ENCODE measurements around the gene SLC1A1.

Gene SLC1A1

GRCh38 chr9:4489919-4490704, at the start of gene SLC1A1:
TSS of gene SLC1A1 (plus strand) at chr9:4490468. CDS start at chr9:4490680, 212 bp downstream.
- DNase-seq (ENCODE audit: low spot score), result peak; percentile 87

- no peak for DNase-seq (ENCODE audit: low spot score)
Observed at GRCh38 chr9:4442806-4443205, 47.5 kb upstream of the SLC1A1 start.

GRCh38 chr9:4443439-4443838, 46.8 kb upstream of the SLC1A1 start:
- DNase-seq (ENCODE audit: low spot score), result no peak

- no peak for DNase-seq (ENCODE audit: low spot score)
Observed at GRCh38 chr9:4461437-4461836, 28.8 kb upstream of the SLC1A1 start.

GRCh38 chr9:4463824-4464223, 26.4 kb upstream of the SLC1A1 start:
- DNase-seq (ENCODE audit: low spot score), result no peak

- no peak for DNase-seq (ENCODE audit: low spot score)
Observed at GRCh38 chr9:4464911-4465513, 25.3 kb upstream of the SLC1A1 start.

- no peak for DNase-seq (ENCODE audit: low spot score)
Observed at GRCh38 chr9:4465910-4466309, 24.4 kb upstream of the SLC1A1 start.

- DNase-seq (ENCODE audit: low spot score), result no peak
Observed at GRCh38 chr9:4475301-4475700, 15.0 kb upstream of the SLC1A1 start.

- no peak for DNase-seq (ENCODE audit: low spot score)
Observed at GRCh38 chr9:4486176-4486575, 4.1 kb upstream of the SLC1A1 start.

GRCh38 chr9:4489562-4489918, 728 bp upstream of the SLC1A1 start:
- DNase-seq (ENCODE audit: low spot score), result peak; percentile 52

- no peak for DNase-seq (ENCODE audit: low spot score)
Observed at GRCh38 chr9:4490705-4491625, 697 bp downstream of the SLC1A1 start.

- peak; percentile 84 for DNase-seq (ENCODE audit: low spot score)
Observed at GRCh38 chr9:4491626-4491975, 1.3 kb downstream of the SLC1A1 start.

- DNase-seq (ENCODE audit: low spot score), result peak; percentile 54
Observed at GRCh38 chr9:4494332-4494731, 4.1 kb downstream of the SLC1A1 start.

- DNase-seq (ENCODE audit: low spot score), result peak; percentile 56
Observed at GRCh38 chr9:4494806-4495205, 4.5 kb downstream of the SLC1A1 start.

GRCh38 chr9:4495537-4495936, 5.3 kb downstream of the SLC1A1 start:
- DNase-seq (ENCODE audit: low spot score), result peak; percentile 28

GRCh38 chr9:4496497-4496896, 6.2 kb downstream of the SLC1A1 start:
- no peak for DNase-seq (ENCODE audit: low spot score)

GRCh38 chr9:4497395-4497794, 7.1 kb downstream of the SLC1A1 start:
- no peak for DNase-seq (ENCODE audit: low spot score)

- peak; percentile 76 for DNase-seq (ENCODE audit: low spot score)
Observed at GRCh38 chr9:4497855-4498254, 7.6 kb downstream of the SLC1A1 start.

GRCh38 chr9:4499917-4500316, 9.6 kb downstream of the SLC1A1 start:
- DNase-seq (ENCODE audit: low spot score), result no peak

- no peak for DNase-seq (ENCODE audit: low spot score)
Observed at GRCh38 chr9:4501147-4501507, 10.9 kb downstream of the SLC1A1 start.

GRCh38 chr9:4502444-4502843, 12.2 kb downstream of the SLC1A1 start:
- peak; percentile 32 for DNase-seq (ENCODE audit: low spot score)

- DNase-seq (ENCODE audit: low spot score), result no peak
Observed at GRCh38 chr9:4503103-4503502, 12.8 kb downstream of the SLC1A1 start.

GRCh38 chr9:4504250-4504649, 14.0 kb downstream of the SLC1A1 start:
- no peak for DNase-seq (ENCODE audit: low spot score)
